ENCODE results near the gene CCDC187.

- TF ChIP-seq, protein P1, sequence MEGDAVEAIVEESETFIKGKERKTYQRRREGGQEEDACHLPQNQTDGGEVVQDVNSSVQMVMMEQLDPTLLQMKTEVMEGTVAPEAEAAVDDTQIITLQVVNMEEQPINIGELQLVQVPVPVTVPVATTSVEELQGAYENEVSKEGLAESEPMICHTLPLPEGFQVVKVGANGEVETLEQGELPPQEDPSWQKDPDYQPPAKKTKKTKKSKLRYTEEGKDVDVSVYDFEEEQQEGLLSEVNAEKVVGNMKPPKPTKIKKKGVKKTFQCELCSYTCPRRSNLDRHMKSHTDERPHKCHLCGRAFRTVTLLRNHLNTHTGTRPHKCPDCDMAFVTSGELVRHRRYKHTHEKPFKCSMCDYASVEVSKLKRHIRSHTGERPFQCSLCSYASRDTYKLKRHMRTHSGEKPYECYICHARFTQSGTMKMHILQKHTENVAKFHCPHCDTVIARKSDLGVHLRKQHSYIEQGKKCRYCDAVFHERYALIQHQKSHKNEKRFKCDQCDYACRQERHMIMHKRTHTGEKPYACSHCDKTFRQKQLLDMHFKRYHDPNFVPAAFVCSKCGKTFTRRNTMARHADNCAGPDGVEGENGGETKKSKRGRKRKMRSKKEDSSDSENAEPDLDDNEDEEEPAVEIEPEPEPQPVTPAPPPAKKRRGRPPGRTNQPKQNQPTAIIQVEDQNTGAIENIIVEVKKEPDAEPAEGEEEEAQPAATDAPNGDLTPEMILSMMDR (IDR thresholded peaks at IDR 0.05; ENCODE audit: low read depth, low read length, poor library complexity, severe bottlenecking), result peak; percentile 53
- no peak for TF ChIP-seq EZH2phosphoT487 (IDR thresholded peaks at IDR 0.05; ENCODE audit: borderline replicate concordance, low read length)
These were observed 36.4 kb downstream of the CCDC187 start for GRCh38 chr9:136267261-136268111.
